Osteoblast (primary cell): Measurements from ENCODE around the gene PTH2R. TPM values are rescaled to one million over a fixed set of nuclear protein-coding genes. Genes with fewer than 3 reads are reported as not detected.
"Not testable (repeated sequence)": the region's sequence is repeated elsewhere in the genome, so short reads cannot be mapped to it uniquely, and the experiment has no call there.

ENCODE experiments used
- DNase-seq: peaks from one replicate; pipeline ENCODE4 v3.0.0; 2011; ENCODE audit warnings: low spot score, mixed read lengths; ENCODE audit not compliant: insufficient read length; ENCODE audit errors: missing footprints
- H2AFZ ChIP-seq: 2 replicates; pipeline ENCODE4 v1.6.0; 2011; ENCODE audit warnings: mild to moderate bottlenecking, low read length
- H3K27ac ChIP-seq: 2 replicates; pipeline ENCODE4 v1.5.1; 2011; ENCODE audit warnings: mild to moderate bottlenecking, low read depth, low read length, moderate library complexity
- H3K27me3 ChIP-seq: 2 replicates; pipeline ENCODE4 v1.6.0; 2012; ENCODE audit warnings: mild to moderate bottlenecking, control low read depth, inconsistent platforms, low read length, moderate library complexity; ENCODE audit not compliant: insufficient read depth
- H3K36me3 ChIP-seq: 2 replicates; pipeline ENCODE4 v1.5.1; 2011; ENCODE audit warnings: mild to moderate bottlenecking, low read length, control low read depth, moderate library complexity; ENCODE audit not compliant: insufficient read depth
- H3K4me1 ChIP-seq: 2 replicates; pipeline ENCODE4 v1.5.1; 2011; ENCODE audit warnings: mild to moderate bottlenecking, low read length, control low read depth, moderate library complexity; ENCODE audit not compliant: insufficient read depth
- H3K4me2 ChIP-seq: 2 replicates; pipeline ENCODE4 v1.6.0; 2011; ENCODE audit warnings: mild to moderate bottlenecking, low read length; ENCODE audit not compliant: insufficient read depth
- H3K4me3 ChIP-seq: fragments of 200-600 bp; sonication (generic); 3 replicates; pipeline ENCODE4 v1.5.1; 2012; ENCODE audit warnings: mild to moderate bottlenecking, low read length, inconsistent platforms; ENCODE audit not compliant: insufficient read depth
- H3K79me2 ChIP-seq: 2 replicates; pipeline ENCODE4 v1.6.0; 2012; ENCODE audit warnings: mild to moderate bottlenecking, low read length, control low read depth, inconsistent platforms; ENCODE audit not compliant: insufficient read depth
- H3K9me3 ChIP-seq: 2 replicates; pipeline ENCODE4 v1.5.1; 2011; ENCODE audit warnings: low read depth, low read length, control low read depth
- H4K20me1 ChIP-seq: 2 replicates; pipeline ENCODE4 v1.6.0; 2012; ENCODE audit warnings: mild to moderate bottlenecking, low read length, control low read depth; ENCODE audit not compliant: insufficient read depth
- CTCF ChIP-seq: IDR thresholded peaks from 2 replicates; pipeline ENCODE4 v1.5.1; 2011; ENCODE audit warnings: mild to moderate bottlenecking, low read depth, low read length, moderate library complexity; ENCODE audit errors: extremely low read depth
- total RNA-seq: library from RNA; depleted of rRNA; stranded (reverse); fragments of >200 nt; gene quantifications from 2 replicates; pipeline ENCODE4 v1.2.3, GENCODE V29; 2012

PTH2R gene
- total RNA-seq, 1 donor: under 0.01 TPM

- no peaks in the 10 kb centered on the region for H4K20me1 ChIP-seq
- H3K27ac ChIP-seq: no peak overlapping the region
- DNase-seq: no peak
These were observed 104.4 kb downstream of the PTH2R start for GRCh38 chr2:208511016-208511415.

GRCh38 chr2:208511573-208511972 lies 105.0 kb downstream of the PTH2R start:
- H3K79me2 ChIP-seq: no peaks in the 10 kb centered on the region
- no peaks in the 10 kb centered on the region for H3K27me3 ChIP-seq
- H3K9me3 ChIP-seq: peaks cover 3% of the 10 kb centered on the region
- H4K20me1 ChIP-seq: no peaks in the 10 kb centered on the region
- H3K36me3 ChIP-seq: no peaks in the 10 kb centered on the region
- H2AFZ ChIP-seq: no peak overlapping the region
- no peak overlapping the region for H3K4me3 ChIP-seq
- H3K27ac ChIP-seq: no peak overlapping the region
- TF ChIP-seq CTCF: no peak
- H3K4me2 ChIP-seq: no peak overlapping the region
- H3K4me1 ChIP-seq: no peaks in the 10 kb centered on the region
- DNase-seq: no peak

More at GRCh38 chr2:208511016-208511415, 104.4 kb downstream of the PTH2R start:
- H3K4me2 ChIP-seq: no peak overlapping the region
- no peaks in the 10 kb centered on the region for H3K36me3 ChIP-seq
- no peak overlapping the region for H3K4me3 ChIP-seq
- H3K79me2 ChIP-seq: no peaks in the 10 kb centered on the region
- no peak overlapping the region for H2AFZ ChIP-seq
- no peak for TF ChIP-seq CTCF
- H3K4me1 ChIP-seq: no peaks in the 10 kb centered on the region
- H3K9me3 ChIP-seq: peaks cover 3% of the 10 kb centered on the region
- no peaks in the 10 kb centered on the region for H3K27me3 ChIP-seq

- Histone ChIP-seq H2AFZ (no peak overlapping the region), H3K27me3 (no peaks in the 10 kb centered on the region), H3K79me2 (no peaks in the 10 kb centered on the region), H3K9me3 (no peaks in the 10 kb centered on the region), H4K20me1 (no peaks in the 10 kb centered on the region), H3K4me3 (no peak overlapping the region), H3K4me1 (no peaks in the 10 kb centered on the region), H3K4me2 (no peak overlapping the region), H3K27ac (no peak overlapping the region), H3K36me3 (no peaks in the 10 kb centered on the region)
- TF ChIP-seq CTCF: no peak
- DNase-seq: no peak
These were observed 108.5 kb downstream of the PTH2R start for GRCh38 chr2:208515099-208515498.

- not testable (repeated sequence) for H2AFZ ChIP-seq, H3K4me1 ChIP-seq, H3K4me3 ChIP-seq, H3K27ac ChIP-seq, H3K27me3 ChIP-seq, H3K36me3 ChIP-seq, DNase-seq, H4K20me1 ChIP-seq, H3K4me2 ChIP-seq, H3K79me2 ChIP-seq, H3K9me3 ChIP-seq
These were observed 116.5 kb downstream of the PTH2R start for GRCh38 chr2:208523069-208523468.

GRCh38 chr2:208525165-208525564 lies 118.6 kb downstream of the PTH2R start:
- H3K4me3 ChIP-seq, H3K4me2 ChIP-seq, H4K20me1 ChIP-seq, DNase-seq, H3K4me1 ChIP-seq, H2AFZ ChIP-seq, H3K79me2 ChIP-seq, H3K27me3 ChIP-seq, H3K9me3 ChIP-seq, H3K36me3 ChIP-seq, H3K27ac ChIP-seq: not testable (repeated sequence)
